ENCODE results near the gene CABLES2.

GRCh38 chr20:62446481-62446880 lies 39.4 kb upstream of the CABLES2 start:
- TF ChIP-seq CTCF (IDR thresholded peaks at IDR 0.05) (no peak), POLR2A (IDR thresholded peaks at IDR 0.05; ENCODE audit: low read depth) (no peak), EP300 (IDR thresholded peaks at IDR 0.05) (no peak), POLR2AphosphoS5 (IDR thresholded peaks at IDR 0.05) (no peak)
